HG03066 (cell line): ENCODE data around the gene TSSK3.
"Not testable (repeated sequence)": the region's sequence is repeated elsewhere in the genome, so short reads cannot be mapped to it uniquely, and the experiment has no call there.

ENCODE experiments used
- ATAC-seq: cut with Tn5 transposase; IDR thresholded peaks from one replicate; pipeline ENCODE4 v1.9.1; 2021; ENCODE audit warnings: low read depth; ENCODE audit not compliant: unreplicated experiment

TSSK3 gene

DNA sequence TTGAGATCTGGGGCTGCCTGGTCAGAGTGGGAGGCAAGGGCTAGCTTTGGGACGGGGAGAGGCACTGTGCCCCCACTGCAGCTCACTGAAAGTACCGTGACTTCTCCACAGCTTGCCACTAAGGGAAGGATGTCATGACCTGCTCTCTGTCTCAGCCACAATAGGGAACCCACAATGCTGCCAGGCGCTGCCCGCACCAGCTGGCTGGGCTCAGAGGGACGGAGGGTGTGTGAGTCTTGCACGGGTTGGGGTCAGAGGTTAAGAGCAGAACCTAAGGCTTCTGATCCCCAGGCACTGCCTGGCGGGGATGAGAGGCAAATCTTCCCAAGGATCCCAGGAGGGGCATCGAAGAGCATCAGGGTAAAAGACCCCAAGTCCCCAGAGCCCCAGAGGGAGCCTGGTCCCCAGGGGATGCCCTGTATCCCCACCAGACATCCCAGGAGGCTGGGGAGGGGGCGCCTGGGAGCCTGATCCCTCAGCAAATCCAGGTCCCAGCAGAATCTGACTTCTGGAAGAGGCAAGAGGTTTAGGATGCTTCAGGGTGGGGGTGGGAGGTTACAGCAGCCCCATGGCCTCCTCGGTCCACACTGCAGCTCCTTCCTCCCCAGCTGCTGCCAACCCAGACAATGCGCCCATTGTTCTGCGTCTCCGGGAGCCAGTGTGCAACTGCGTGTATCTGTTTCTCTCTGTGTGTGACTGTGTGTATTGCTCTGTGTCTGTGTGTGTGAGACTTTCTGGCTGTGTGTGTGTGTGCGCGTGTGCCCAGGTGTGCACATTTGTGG lies 24.3 kb upstream of the TSSK3 start:
- no peak for ATAC-seq

DNA sequence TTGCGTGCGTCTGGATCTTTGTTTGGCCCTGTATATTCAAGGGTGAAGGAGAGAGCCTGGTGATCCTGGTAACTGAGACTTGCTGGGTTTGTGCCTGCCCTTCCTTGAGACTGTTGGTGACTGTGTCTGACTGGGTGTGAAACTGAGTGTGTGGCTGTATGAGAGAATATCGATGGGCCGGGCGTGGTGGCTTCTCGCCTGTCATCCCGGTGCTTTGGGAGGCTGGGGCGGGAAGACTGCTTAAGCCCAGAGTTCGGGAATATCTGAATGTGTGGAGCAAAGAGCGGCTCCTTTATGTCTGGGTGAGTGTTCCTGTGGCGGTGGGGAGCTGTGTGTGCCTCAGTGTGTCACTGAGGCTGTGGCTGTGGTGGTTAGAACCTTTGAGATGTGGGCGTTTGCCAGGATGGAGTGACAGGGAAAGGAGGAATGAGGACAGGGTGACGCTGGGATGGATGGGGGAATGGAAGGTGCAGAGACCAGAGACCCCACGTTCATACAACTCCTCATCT lies 23.6 kb upstream of the TSSK3 start:
- no peak for ATAC-seq

DNA sequence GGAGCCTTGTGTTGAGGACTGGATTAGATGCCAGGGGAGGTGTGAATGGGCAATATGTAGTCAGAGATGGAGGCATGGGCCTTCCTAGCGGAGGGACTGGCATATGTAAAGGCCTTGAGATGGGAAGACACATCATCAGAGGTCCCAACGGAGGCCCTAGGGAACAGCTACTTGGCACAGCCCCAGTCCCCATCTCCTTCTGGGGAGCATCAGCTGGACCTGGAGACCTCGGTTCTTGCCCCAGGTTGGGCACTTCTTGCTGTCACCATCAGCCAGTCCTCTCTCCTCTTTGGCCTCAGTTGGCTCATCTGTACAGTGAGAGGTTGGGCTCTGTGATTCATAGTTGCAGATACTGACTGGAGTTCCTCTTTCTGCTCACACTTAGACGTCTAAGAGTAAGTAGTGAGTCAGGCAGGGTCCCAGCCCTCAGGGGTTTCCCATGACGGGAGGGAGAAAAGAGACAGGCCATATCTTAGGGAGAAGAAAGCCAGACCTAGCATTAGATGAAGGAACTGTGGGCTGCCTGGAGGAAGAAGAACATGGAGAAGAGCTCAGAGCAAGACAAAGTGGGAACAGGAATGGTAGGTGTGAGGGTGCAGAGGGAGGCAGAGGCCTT lies 22.9 kb upstream of the TSSK3 start:
- no peak for ATAC-seq

DNA sequence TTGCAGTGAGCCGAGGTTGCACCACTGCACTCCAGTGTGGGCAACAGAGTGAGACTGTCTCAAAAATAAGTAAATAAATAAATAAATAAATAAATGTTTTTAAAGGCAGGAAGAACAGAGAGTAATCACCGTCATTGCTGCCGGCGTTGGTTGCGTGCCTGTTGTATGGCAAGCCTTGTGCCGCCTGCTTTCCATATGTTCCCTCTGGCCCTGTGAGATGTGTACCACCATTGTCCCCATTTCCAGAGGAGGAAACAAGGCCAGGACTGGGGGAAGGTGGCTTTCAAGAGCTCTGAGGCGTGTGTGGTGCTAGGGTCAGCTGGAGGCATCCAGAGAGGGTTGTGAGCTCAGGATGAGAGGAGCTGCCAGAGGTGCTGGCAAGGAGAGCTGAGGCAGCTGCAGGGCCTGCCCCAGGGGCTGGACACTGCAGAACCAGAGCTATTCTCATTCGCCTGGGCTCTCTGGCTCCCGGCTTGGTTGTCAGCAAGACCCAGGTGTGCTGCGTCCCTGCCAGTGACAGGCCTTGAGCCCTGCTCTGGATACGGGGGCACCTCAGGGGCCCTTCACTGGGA lies 21.1 kb upstream of the TSSK3 start:
- ATAC-seq: no peak

DNA sequence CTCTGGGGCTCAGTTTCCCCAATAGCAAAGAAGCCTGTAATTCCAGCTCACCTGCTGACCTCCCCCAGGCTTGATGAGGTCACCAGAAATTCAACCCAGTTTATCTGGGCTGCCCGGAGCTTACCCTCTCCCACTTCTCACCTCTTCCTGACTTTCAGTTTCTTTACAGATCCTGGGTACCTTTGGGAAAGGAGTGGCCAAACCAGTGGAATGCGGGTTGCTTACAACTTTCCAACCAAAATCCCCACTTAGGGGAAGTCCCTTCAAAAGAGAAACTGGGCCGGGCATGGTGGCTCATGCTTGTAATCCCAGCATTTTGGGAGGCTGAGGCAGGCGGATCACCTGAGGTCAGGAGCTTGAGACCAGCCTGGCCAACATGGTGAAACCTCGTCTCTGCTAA lies 20.4 kb upstream of the TSSK3 start:
- ATAC-seq: no peak

DNA sequence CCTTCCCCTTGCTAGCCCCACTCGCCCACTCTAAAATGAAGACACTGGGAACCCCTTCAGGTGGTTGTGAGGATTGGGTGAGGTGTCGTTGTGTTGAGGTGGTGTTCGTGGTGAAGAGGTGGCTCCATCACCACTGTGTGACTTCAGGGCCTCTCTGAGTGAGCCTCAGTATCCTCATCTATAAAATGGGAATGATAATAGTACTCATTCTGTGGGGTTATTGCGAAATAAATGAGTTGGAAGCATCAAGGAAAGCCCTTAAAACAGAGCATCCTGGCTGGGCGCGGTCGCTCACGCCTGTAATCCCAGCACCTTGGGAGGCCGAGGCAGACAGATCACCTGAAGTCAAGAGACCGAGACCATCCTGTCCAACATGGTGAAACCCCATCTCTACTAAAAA lies 19.6 kb upstream of the TSSK3 start:
- no peak for ATAC-seq

DNA sequence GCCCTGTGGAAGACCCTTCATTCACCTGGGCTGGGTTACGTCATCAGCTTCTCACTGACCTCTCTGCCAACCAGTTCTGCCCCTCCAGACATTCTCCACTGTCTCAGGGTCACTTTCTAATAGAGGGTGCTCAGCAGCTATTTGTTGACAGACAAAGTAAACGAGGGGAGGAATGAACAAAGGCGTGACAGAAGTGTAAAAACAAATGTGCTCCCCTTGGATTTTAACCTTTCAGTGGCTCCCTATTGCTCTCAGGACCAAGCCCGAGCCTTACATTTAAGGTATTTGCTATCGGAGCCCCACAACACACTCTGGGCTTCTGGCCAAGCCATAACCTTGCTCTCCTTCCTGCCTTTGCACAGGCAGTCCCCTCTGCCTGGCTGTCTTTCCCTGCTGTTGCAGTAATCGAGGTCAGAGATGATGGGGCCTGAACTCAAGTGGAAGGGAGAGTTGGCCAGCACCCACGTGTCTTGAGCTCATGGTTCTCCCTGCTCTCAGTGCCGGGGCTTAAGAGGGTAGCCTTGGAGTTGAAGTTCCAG lies 17.0 kb upstream of the TSSK3 start:
- ATAC-seq: no peak

DNA sequence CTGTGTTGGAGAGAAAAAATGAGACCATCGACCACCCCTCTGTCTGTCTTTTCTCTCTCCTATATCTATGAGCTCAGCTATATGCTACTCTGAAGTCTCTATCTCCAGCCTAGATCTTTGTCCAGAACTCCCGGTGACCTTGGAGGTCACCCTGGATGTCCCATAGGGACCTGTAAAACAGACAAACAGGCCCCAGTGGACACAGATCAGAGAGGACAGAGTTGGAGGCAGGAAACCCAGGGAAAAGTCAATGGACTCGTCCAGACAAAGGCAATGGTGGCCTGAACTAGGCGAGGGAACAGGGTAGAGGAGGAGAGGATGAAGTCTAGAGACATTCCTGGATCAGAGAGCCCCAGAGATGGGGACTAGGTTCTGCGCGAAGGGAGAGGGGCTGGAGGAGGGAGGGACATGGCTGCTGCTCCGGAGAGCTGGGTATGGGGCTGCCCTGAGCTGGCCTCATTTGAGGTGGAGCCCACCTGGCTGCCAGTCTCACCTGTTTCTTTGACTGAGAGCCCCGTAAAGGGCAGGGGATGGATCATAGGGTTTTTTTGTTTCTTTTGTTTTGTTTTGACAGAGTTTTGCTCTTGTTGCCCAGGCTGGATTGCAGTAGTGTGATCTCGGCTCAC lies 15.7 kb upstream of the TSSK3 start:
- no peak for ATAC-seq

DNA sequence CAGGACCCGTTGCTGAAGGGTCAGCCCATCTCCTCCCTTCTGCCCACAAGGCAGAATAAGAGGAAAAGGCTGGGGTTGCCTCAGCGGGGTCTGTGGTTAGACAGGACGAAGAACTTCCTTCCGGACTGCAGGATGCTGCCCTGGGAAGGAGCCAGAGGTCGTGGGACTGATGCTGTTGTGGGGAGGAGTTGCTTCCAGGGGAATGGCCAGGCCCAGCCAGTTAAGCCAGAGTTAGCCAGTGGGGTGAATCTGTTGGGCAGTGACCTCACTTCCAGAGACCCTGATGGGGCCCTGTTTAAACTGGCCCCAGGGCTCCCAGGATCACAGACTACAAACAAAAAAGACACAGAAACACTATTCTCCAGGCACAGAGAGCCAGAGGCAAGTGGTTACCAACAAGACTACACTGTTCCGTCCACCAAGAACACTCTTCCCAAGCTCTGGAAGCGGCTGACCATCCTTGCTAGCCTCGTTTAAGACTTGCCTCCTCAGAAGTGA lies 13.1 kb upstream of the TSSK3 start:
- ATAC-seq: no peak

DNA sequence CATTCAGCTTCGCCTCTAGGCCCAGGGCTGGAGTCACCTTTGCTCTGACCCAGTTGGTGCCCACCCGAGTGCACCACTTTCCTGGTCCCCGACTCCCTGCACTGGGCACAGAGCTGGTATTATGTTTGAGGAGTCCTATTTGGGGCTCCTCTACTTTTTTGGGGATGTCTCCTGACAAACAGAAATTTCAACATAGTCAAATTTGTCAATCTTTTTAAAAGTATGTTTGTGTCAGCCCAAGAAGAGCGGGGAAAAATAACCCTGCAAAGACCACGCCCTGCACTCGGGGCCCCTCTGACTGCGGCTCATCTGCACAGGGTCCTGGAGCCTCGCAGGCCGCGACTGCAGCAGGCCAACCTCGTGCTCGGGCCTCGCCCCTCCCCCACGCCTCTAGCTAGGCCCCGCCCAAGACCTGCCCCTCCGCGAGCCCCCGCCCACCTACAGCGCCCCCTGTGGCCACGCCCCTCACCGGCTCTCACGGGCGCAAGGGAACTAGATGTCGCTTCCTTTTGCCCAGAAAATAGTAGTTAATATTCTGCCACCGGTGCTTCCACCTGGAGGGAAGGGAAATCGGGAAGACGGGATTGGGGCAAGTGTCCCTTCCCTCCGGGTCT lies 11.4 kb upstream of the TSSK3 start:
- ATAC-seq: peak; percentile 45

DNA sequence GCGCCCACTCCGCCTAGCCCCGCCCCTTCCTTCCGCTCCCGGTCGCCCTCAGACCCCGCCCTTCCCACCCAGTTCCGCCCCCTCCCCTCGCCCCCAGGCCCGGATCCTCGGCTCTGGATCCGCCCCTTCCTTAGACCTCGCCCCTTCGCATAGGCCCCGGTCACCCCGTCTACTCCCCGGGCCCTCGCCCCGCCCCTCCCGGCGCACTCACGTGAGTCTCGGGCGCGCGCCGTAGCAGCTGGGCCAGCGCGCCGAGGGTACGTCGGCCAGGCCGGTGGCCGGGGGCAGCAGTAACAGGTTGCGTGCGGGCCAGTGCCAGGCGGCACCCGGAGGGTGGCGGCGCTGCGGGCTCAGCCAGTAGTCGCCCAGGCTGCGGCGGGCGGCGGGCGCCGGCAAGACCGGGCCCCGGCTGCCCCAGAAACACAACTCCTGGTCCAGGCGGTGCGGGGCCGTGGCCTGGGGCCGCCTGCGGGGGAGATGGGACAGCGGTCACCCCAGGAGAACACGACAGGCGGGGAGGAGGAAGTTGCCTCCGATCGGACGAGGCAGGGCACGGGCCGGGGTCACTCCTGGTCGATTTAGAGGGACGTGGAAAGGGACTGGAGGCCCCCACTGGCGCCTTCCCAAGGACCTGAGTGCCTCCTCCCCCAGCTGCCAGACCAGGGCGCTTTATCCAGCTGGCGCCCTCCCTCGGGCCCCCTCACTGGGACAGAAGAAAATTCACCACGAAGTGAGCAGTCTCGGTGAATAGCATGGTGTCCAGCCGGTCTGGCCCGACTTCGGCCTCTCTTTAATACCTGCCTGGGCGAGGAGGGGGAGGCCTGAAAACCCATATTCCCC lies 10.7 kb upstream of the TSSK3 start:
- peak; percentile 81 for ATAC-seq

DNA sequence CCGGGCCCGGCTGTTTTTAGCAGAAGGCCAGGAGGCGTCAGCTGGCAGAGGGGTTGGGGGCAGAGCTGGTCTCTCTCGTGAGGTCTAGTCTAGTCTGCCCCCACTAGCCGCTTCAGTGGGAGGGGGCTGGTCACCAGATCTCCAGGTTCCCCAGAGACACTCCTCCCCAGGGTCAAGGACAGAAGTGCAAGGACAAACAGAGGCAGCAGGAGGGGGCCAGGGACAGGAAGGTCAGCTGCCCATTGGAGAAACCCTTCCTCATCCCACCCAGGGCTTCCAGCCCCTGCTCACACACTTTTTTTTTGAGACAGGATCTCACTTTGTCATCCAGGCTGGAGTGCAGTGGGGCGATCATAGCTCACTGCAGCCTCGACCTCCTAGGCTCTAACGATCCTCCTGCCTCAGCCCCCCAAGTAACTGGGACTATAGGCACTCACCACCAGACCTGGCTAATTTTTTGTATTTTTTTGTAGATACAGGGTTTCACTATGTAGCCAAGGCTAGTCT lies 10.0 kb upstream of the TSSK3 start:
- no peak for ATAC-seq

DNA sequence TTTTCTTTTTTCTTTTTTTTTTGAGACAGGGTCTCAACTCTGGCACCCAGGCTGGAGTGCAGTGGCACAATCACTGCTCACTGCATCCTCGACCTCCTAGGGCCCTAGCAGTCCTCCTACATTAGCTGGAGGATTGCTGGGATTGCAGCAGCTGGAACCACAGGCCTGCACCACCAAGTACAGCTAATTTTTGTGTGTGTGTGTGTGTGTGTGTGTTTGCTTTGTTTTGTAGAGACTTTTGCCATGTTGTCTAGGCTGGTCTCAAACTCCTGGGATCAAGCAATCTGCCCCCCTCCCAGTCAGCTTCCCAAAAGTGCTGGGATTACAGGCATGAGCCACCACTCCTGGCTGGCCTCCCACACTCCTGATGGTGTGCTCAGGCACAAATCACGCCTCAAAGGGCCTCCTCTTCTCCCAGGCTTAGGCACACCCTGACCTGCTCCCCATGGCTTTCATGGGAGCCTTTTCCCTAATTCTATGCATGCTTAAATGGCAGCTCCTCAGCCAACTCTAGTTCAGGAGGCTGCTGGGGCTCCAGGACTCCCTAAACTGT lies 9.4 kb upstream of the TSSK3 start:
- no peak for ATAC-seq

DNA sequence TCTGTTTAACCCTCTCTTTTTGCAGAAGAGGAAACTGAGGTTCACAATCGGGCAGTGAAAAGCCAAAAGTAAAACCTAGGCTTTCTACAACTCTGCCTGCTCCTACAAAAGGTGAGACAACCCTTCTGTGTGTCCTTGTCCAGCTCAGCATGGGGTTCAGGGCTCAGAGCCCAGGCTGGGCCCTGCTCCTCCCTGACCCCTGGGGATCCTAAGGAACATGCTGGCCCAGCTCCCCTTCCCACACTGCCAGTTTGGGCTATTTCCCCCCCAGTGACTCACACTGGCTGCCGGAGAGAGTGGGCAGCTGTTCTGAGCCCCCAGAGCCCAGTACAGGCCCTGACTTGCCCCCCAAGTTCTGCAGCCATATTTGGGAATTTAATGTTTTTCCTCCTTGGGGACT lies 8.9 kb upstream of the TSSK3 start:
- ATAC-seq: no peak

DNA sequence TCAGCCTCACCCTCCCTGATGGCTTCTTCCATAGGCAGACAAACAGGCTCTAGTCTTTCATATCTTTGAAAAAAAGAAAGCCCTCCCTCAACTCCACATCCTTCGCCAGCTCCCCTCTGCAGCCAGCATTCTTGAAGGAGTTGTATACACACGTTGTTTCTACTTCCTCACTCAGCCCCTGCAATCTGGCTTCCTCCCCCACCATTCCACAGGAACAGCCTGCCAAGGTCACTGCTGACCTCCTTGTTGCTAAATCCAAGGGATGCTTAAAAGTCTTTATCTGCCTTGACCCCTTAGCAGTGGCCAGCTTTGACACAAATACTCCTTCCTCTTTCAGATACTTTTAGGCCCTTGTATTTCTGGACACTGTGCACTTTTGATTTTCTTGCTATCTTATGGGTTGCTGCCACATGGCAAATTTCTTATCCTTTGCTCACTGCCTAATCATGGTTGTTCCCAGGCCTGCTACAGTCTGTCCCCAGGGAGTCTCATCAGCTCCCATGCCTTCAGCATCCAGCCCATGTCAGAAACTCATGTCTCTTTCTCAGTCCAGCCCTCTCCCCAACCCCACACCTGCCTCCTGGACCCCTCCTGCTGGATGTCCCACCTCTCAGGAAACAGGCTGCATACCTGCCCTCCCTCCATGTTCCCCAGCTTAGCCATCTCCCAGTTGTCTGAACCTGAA lies 8.3 kb upstream of the TSSK3 start:
- no peak for ATAC-seq

DNA sequence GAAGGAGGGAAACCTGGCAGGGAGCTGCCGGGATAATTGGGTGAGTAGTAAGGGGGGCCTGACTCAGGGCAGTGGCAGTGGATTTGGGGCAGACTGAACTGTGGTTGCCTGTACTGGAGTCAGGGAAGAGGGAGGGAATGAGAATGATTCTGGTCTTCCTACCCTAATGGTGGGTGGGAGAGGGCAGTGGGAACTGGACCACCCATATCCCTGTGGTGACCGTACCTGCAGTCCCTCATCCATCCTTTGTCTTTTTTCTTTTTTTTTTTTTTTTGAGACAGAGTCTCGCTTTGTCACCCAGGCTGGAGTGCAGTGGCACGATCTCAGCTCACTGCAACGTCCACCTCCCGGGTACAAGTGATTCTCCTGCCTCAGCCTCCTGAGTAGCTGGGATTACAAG lies 6.6 kb upstream of the TSSK3 start:
- ATAC-seq: not testable (repeated sequence)

DNA sequence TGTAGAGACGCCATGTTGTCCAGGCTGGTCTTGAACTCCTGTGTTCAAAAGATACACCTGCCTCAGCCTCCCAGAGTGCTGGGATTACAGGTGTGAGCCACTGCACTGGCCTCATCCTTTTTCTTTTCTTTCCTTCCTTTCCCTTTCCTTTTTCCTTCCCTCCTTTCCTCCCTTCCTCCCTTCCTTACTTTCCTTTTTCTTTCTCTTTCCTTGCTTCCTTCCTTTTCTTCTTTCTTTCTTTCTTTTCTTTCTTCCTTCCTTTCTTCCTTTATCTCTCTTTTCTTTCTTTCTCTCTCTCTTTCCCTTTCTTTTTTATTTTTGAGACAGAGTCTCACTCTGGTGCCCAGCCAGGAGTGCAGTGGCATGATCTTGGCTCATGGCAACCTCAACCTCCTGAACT lies 5.9 kb upstream of the TSSK3 start:
- ATAC-seq: no peak

DNA sequence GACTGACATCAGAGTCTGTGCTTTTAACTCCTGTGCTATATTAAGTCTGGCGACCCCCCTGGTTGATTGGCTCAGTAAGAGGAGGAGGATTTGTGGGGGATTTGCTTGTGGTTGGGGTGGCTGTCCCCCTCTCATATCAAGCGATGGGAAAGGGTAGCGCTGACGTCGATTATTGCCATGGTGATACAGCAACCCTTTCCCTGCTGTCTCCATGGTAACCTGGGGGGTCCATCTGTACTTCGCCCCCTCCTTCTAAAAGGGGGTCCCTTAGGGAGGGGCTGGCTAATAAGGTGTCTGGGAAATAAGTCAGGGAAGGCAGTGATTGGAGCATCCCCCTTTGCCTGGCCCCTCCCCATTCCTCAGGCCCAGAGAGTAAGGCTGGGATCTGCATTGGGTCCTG lies 4.7 kb upstream of the TSSK3 start:
- ATAC-seq: no peak

DNA sequence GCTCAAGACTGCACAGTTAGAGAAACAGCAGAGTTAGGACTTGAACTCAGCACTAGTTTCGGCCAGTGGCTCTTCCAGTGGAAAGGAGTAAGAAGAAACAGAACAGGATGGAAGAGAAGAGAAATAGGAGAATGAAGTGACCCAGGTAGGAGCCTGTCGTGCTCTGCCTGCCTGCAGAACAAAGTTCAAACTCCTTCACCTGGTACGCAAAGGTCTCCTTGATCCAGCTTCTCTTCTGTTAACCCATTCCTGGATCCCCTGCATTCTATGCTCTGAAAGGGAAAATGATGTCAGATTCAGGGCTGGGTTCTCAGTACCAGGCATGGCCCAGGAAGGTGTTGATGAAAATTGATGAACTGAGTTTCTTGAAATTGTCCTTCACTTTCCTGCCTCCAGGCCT lies 3.9 kb upstream of the TSSK3 start:
- no peak for ATAC-seq
